Keratinocyte (primary cell): Measurements from ENCODE around the gene CDCA3. TPM values are rescaled to one million over a fixed set of nuclear protein-coding genes. Genes with fewer than 3 reads are reported as not detected.
"Not testable (repeated sequence)": the region's sequence is repeated elsewhere in the genome, so short reads cannot be mapped to it uniquely, and the experiment has no call there.

ENCODE experiments used
- DNase-seq: peaks from one replicate; pipeline ENCODE4 v3.0.0-alpha.2; 2011; ENCODE audit warnings: low read depth, missing footprints, low spot score
- FAIRE-seq: peaks from 2 replicates; lab custom pipeline; 2011; peaks lifted over from hg19 to GRCh38; lab: Jason Lieb, UNC
- H2AFZ ChIP-seq: 2 replicates; pipeline ENCODE4 v1.6.0; 2012; ENCODE audit warnings: low read length, control low read depth, inconsistent platforms; ENCODE audit not compliant: control insufficient read depth
- H3K27ac ChIP-seq: 2 replicates; pipeline ENCODE4 v1.5.1; 2011; ENCODE audit warnings: low read length; ENCODE audit not compliant: control insufficient read depth, insufficient read depth
- H3K27me3 ChIP-seq: 3 replicates; pipeline ENCODE4 v1.6.0; 2011; ENCODE audit warnings: low read length; ENCODE audit not compliant: control insufficient read depth, insufficient read depth; ENCODE audit errors: extremely low read depth
- H3K36me3 ChIP-seq, 2 experiments: 2 replicates in 1 of 2; 3 replicates in 1 of 2; pipeline ENCODE4 v1.5.1; 2011; ENCODE audit warnings: low read length in 2 of 2, mild to moderate bottlenecking in 1 of 2; ENCODE audit not compliant: control insufficient read depth in 2 of 2, insufficient read depth in 2 of 2; ENCODE audit errors: extremely low read depth in 1 of 2
- H3K4me1 ChIP-seq: 3 replicates; pipeline ENCODE4 v1.5.1; 2011; ENCODE audit warnings: low read length; ENCODE audit not compliant: control insufficient read depth, insufficient read depth; ENCODE audit errors: extremely low read depth
- H3K4me2 ChIP-seq: 3 replicates; pipeline ENCODE4 v1.6.0; 2011; ENCODE audit warnings: low read depth, low read length; ENCODE audit not compliant: control insufficient read depth, insufficient read depth; ENCODE audit errors: extremely low read depth
- H3K4me3 ChIP-seq, 3 experiments: fragments of 200-600 bp in 1 of 3; sonication (generic) in 1 of 3; 2 replicates in 2 of 3; 3 replicates in 1 of 3; pipeline ENCODE4 v1.5.1; 2011 to 2016; ENCODE audit warnings: low read length in 3 of 3, mild to moderate bottlenecking in 3 of 3, control low read depth in 2 of 3, inconsistent platforms in 1 of 3, low read depth in 1 of 3, mixed read lengths in 1 of 3, mixed run types in 1 of 3, moderate library complexity in 1 of 3; ENCODE audit not compliant: control insufficient read depth in 2 of 3, insufficient read depth in 2 of 3; ENCODE audit errors: extremely low read depth in 1 of 3
- H3K79me2 ChIP-seq: 2 replicates; pipeline ENCODE4 v1.6.0; 2012; ENCODE audit warnings: low read length; ENCODE audit not compliant: control insufficient read depth, insufficient read depth
- H3K9ac ChIP-seq: 3 replicates; pipeline ENCODE4 v1.6.0; 2011; ENCODE audit warnings: low read length; ENCODE audit not compliant: control insufficient read depth, insufficient read depth; ENCODE audit errors: extremely low read depth
- H3K9me1 ChIP-seq: 3 replicates; pipeline ENCODE4 v1.6.0; 2011; ENCODE audit warnings: low read length; ENCODE audit not compliant: control insufficient read depth, insufficient read depth; ENCODE audit errors: extremely low read depth
- H3K9me3 ChIP-seq: 2 replicates; pipeline ENCODE4 v1.5.1; 2012; ENCODE audit warnings: low read depth, low read length; ENCODE audit not compliant: control insufficient read depth
- H4K20me1 ChIP-seq: 3 replicates; pipeline ENCODE4 v1.6.0; 2011; ENCODE audit warnings: low read length; ENCODE audit not compliant: control insufficient read depth, insufficient read depth; ENCODE audit errors: extremely low read depth
- EZH2 ChIP-seq: IDR thresholded peaks from one replicate; pipeline ENCODE4 v1.6.1; 2012; ENCODE audit warnings: inconsistent platforms, mild to moderate bottlenecking, low read length, moderate library complexity
- dilution Hi-C: fragments of 300-500 bp; cut with MboI; formaldehyde crosslinking; loops from one replicate; pipeline ENCODE4 v1.7.0; 2020; ENCODE audit warnings: low sequenced_read_pairs; ENCODE audit not compliant: extremely low pct_ligation_motif_present
- polyA plus RNA-seq, 5 experiments: library from polyadenylated mRNA; depleted of rRNA in 3 of 5; stranded (reverse) in 3 of 5; stranded (forward) in 1 of 5; unstranded in 1 of 5; fragments of >200 nt; gene quantifications; 1 replicate in 1 of 5; 2 replicates in 3 of 5; 3 replicates in 1 of 5; pipeline versions ENCODE4 v1.2.1 to v1.2.3, GENCODE V29; 2011 to 2012; ENCODE audit warnings: missing spikeins in 2 of 5, low read depth in 1 of 5, low replicate concordance in 1 of 5
- TF ChIP-seq, protein P1 (sequence below), 3 experiments: IDR thresholded peaks in 1 of 3; conservative IDR thresholded peaks in 1 of 3; optimal IDR thresholded peaks in 1 of 3; 2 replicates in 2 of 3; 3 replicates in 1 of 3; pipeline versions ENCODE3 to v1.5.1; 2011; ENCODE audit warnings: low read length in 3 of 3, mild to moderate bottlenecking in 3 of 3, moderate library complexity in 2 of 3, control low read depth in 1 of 3, inconsistent platforms in 1 of 3; ENCODE audit not compliant: insufficient read depth in 2 of 3; ENCODE audit errors: extremely low read depth in 1 of 3

The CDCA3 gene
- polyA plus RNA-seq, 1 donor (not counting 4 experiments of a cell fraction or from before 2014, with no cell fraction given): 15.0 TPM

GRCh38 chr12:6888360-6888759, 37.3 kb upstream of the CDCA3 start:
- Histone ChIP-seq H3K27me3 (no peaks in the 10 kb centered on the region), H3K36me3 (no peaks in the 10 kb centered on the region), H3K9ac (no peak overlapping the region), H3K27ac (no peak overlapping the region), H3K4me3 (no peak overlapping the region), H3K9me3 (no peaks in the 10 kb centered on the region), H3K4me1 (peaks cover 10% of the 10 kb centered on the region), H3K4me2 (no peak overlapping the region), H2AFZ (no peak overlapping the region), H4K20me1 (no peaks in the 10 kb centered on the region), H3K9me1 (no peaks in the 10 kb centered on the region), H3K79me2 (no peaks in the 10 kb centered on the region)
- DNase-seq (no peak), FAIRE-seq (no peak)
- dilution Hi-C loops: no loop called here
- TF ChIP-seq EZH2: no peak
- TF ChIP-seq, protein P1, sequence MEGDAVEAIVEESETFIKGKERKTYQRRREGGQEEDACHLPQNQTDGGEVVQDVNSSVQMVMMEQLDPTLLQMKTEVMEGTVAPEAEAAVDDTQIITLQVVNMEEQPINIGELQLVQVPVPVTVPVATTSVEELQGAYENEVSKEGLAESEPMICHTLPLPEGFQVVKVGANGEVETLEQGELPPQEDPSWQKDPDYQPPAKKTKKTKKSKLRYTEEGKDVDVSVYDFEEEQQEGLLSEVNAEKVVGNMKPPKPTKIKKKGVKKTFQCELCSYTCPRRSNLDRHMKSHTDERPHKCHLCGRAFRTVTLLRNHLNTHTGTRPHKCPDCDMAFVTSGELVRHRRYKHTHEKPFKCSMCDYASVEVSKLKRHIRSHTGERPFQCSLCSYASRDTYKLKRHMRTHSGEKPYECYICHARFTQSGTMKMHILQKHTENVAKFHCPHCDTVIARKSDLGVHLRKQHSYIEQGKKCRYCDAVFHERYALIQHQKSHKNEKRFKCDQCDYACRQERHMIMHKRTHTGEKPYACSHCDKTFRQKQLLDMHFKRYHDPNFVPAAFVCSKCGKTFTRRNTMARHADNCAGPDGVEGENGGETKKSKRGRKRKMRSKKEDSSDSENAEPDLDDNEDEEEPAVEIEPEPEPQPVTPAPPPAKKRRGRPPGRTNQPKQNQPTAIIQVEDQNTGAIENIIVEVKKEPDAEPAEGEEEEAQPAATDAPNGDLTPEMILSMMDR (optimal IDR thresholded peaks at IDR 0.05 in 1 of 3, IDR thresholded peaks at IDR 0.05 in 1 of 3, conservative IDR thresholded peaks at IDR 0.05 in 1 of 3; ENCODE audit: extremely low read depth in 1 of 3, insufficient read depth in 2 of 3, low read length in 3 of 3): no peak

GRCh38 chr12:6887460-6887859, 36.4 kb upstream of the CDCA3 start:
- no peak overlapping the region for H2AFZ ChIP-seq
- no peak overlapping the region for H3K4me2 ChIP-seq
- dilution Hi-C loops: no loop called here
- DNase-seq: no peak
- H4K20me1 ChIP-seq: no peaks in the 10 kb centered on the region
- no peak for FAIRE-seq
- H3K4me3 ChIP-seq: no peak overlapping the region
- H3K79me2 ChIP-seq: no peaks in the 10 kb centered on the region
- TF ChIP-seq EZH2: no peak
- H3K36me3 ChIP-seq: no peaks in the 10 kb centered on the region
- no peaks in the 10 kb centered on the region for H3K9me1 ChIP-seq
- H3K4me1 ChIP-seq: peaks cover 10% of the 10 kb centered on the region
- no peaks in the 10 kb centered on the region for H3K27me3 ChIP-seq
- H3K9me3 ChIP-seq: no peaks in the 10 kb centered on the region
- no peak overlapping the region for H3K27ac ChIP-seq
- H3K9ac ChIP-seq: no peak overlapping the region

DNA sequence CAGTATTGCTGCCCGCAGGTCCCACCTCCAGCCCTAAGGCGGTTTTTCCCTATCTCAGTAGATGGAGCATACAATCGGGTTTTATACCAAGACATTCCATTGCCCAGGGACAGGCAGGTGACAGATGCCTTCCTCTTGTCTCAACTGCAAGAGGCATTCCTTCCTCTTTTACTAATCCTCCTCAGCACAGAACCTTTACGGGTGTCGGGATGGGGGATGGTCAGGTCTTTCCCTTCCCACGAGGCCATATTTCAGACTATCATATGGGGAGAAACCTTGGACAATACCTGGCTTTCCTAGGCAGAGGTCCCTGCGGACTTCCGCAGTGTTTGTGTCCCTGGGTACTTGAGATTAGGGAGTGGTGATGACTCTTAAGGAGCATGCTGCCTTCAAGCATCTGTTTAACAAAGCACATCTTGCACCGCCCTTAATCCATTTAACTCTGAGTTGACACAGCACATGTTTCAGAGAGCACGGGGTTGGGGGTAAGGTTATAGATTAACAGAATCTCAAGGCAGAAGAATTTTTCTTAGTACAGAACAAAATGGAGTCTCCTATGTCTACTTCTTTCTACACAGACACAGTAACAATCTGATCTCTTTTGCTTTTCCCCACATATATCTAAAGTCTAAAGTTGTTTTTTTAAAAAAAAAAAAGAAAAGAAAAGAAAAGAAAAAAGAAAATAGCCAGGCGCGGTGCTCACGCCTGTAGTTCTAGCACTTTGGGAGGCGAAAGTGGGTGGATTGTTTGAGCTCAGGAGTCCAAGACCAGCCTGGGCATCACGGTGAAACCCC, 35.3 kb upstream of the CDCA3 start:
- not testable (repeated sequence) for DNase-seq, FAIRE-seq

More for the DNA sequence above, 35.3 kb upstream of the CDCA3 start:
- H3K9ac ChIP-seq, H3K79me2 ChIP-seq, H3K4me1 ChIP-seq, H3K4me3 ChIP-seq, H3K4me2 ChIP-seq, H2AFZ ChIP-seq, dilution Hi-C loops, H3K9me1 ChIP-seq, H3K27ac ChIP-seq, H3K27me3 ChIP-seq, H4K20me1 ChIP-seq, H3K36me3 ChIP-seq, H3K9me3 ChIP-seq: not testable (repeated sequence)
